HG02588 (cell line): ENCODE results near the gene ADGRL1.
"Not testable (repeated sequence)": the region's sequence is repeated elsewhere in the genome, so short reads cannot be mapped to it uniquely, and the experiment has no call there.

Experiments
- ATAC-seq: cut with Tn5 transposase; IDR thresholded peaks from one replicate; pipeline ENCODE4 v1.9.1; 2021; ENCODE audit warnings: mild to moderate bottlenecking, moderate library complexity; ENCODE audit not compliant: unreplicated experiment

ADGRL1 gene

DNA sequence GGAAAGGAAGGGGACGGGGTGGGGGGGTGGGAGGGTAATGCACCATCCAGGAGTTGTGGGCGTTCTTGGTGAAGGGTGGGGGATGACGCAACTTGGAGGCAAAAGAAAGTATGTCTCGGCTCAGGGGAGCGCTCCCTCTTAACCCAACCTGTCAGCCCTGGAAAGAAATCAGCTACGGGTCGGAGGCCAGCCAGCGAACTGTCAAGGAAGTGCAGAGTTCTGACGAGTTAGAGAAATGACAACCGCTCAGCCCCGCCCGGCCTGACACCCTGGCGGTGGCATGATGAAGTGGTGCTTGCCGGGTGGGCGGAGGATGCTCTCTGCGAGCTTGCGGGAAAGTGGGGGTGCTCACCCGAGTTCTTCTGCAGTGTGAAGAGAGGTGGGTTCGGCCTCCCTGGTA lies 15.4 kb upstream of the ADGRL1 start:
- ATAC-seq: not testable (repeated sequence)

DNA sequence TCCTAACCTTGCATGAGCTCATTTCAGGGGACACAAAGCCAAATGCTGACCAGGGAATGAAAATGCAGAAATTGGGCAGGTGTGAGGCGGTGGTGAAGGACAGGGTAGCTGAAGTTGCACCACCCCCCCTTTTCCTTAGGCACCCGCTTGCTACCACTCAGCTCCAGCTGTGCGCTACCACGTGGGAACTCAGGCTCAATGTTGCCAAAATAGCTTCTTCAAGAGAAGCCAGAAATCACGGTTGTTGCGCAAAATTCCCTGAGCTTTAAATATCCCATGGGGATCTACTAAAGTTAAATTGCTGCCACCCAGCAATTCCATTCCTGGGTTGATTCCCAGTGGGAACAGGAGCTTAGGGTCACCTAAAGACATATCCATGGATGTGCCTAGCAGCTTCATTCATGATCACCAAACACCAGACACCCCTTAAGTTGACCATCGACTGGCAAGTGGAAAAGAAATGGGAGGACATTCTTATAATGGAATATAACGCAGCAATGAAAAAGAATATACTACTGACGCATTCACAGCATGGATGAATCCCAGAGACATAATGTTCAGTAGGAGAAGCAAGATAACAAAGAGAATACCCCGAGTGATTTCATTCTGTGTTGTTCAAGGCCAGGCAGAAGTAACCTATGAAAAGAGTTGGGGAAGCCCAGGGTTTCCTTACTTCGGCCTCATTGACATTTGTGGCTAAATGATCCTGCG lies 12.8 kb upstream of the ADGRL1 start:
- ATAC-seq: no peak

DNA sequence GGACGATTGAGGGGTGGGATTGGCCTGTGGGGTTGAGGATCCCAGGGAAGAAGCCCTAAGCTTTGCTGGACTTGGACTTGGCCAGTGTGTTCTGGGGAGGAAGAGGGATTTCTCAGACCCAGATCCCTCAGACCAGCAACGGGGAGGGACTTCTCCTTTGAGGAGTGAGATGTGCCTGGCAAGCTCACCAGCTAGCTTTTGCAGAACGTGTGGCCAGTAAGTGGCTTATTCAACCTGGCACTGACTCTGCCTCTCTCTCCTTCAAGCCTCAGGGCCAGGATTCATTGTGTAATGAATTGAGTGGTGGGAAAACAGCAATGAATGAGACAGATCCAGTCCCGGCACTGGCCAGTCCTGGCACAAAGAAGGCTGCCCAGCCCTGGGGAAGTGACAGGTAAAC lies 11.9 kb upstream of the ADGRL1 start:
- ATAC-seq: not testable (repeated sequence)

DNA sequence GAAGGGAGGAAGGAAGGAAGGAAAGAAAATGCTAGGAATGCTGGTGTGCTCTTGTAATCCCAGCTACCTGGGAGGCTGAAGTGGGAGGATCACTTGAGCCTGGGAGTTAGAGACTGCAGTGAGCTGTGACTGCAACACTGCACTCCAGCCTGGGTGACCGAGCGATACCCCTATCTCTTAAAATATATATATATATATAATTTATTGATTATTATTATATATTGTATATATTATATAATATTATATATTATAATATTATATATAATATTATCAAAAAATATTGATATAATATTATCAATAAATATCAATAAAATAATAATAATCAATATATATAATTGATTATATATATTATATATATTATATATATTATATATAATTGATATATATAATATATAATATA lies 8.6 kb upstream of the ADGRL1 start:
- ATAC-seq: no peak

DNA sequence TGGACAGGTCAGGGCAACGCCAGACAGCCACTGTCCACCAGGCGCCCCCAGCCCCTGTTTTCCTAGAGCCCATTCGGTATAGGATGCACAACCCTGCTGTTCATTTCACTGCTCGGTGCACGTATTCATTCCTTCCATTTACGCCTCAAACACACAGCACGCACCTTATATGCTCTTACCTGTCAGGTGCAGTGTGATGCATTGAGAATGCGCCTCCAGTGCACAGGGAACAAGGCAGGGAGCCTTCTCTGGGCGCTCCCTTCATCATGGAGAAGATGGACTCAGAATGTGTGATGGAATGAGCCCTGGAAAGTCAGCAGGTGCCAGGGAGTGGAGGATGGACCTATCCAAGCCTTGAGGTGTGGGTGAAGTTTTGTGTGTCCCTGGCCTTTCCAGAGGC lies 4.2 kb upstream of the ADGRL1 start:
- not testable (repeated sequence) for ATAC-seq

DNA sequence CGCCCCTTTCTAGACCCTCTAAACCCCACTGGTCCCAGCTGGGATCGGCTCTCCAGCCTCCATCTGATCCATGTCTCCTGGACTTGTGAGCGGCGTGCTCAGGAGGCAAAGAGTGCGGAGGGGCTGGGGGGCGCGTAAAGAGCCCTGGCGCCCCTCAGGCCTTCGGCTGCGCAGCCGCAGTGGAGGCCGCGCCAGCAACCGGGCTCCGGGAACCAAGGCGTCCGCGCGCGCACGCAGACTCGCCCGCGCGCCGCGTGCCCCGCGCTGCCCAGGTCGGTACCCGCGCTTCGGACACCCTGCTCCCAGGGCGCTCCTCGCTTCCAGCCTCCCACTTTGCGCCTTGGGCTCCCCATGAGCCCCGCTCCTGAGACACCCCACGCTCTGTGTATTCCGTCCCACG lies 3.4 kb upstream of the ADGRL1 start:
- ATAC-seq: not testable (repeated sequence)

DNA sequence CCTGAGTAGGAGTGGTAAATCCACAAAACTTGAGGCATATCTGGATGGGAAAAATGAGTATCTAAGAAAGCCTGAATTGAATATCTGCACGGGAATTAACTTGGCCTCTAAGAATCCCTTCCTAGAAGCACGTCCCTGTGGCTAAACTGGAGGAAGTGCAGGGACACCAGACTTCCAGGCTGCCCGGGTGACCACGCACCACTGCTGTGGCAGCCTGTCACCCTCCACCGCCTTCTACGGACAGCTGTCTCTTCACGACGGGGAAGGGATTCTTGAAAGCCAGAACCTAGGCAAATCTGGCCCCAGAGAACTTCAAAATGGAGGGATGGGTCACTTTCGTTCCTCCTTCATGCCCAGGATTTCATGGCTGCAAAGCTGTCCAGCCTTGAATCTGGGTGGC lies 2.5 kb upstream of the ADGRL1 start:
- not testable (repeated sequence) for ATAC-seq

DNA sequence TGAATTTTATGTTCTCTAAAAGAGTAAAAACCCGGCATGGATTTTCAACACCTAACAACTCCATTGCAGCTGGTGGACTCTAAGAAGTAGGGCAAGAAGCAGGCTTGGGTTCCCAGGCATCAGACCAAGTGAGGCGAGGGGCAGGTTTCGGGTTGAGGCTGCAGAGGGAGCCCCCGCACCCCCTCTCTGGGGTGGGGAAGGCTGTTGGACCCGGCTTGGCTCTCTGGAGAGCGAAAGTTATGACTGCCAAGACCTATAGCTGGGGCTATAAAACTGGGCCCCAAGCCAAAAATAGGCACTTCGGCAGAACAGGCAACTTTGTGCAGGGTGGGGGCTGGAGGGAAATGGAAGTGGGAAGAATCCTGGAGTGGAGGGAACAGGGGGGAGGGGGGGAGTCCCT lies 1.8 kb upstream of the ADGRL1 start:
- not testable (repeated sequence) for ATAC-seq

DNA sequence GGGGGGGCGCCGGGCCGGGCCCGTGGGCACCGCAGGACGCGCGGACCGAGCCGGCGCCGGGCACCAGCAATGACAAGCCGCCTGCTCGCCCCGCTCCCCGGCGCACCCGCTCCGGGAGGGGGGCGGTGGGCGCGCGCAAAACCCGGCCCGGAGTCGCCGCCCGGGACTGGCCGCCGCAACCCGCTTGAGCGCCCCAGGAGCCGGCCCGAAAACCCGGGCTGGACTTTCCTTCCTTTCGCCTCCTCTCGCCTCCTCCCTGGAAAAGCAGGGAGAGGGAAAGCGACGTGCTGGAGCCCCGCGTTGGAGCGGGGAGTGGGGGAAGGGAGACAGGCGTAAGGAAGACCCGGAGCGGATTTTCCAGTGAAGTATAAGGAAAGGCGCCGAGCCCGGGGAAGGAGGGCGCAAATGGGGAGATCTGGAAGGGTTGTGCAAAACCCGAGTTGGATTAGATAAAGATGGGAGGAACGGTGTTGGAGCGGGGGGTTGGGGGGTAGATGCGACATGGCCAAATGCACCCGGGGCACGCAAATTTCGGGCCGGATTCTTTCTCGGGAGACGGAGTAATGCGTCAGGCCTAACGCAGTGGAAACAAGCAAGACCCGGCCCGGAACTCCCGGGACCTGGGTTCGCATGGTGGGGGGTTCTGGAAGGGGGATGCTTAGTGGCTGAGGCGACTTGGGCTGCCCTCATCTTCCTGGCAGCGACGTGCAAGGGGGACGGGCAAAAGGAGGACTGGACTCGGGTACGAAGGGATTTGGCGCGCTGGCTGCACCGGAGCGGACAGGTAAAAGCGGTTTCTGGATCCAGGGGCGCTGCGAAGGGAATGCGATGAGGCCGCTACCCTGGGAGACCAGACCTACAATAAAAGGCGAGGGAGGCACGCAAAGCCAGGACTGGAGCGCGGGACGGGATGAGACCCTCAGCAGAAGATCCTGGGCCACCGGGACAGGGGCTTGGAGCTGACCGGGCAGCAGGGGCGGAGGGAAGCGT lies 1.1 kb upstream of the ADGRL1 start:
- not testable (repeated sequence) for ATAC-seq

DNA sequence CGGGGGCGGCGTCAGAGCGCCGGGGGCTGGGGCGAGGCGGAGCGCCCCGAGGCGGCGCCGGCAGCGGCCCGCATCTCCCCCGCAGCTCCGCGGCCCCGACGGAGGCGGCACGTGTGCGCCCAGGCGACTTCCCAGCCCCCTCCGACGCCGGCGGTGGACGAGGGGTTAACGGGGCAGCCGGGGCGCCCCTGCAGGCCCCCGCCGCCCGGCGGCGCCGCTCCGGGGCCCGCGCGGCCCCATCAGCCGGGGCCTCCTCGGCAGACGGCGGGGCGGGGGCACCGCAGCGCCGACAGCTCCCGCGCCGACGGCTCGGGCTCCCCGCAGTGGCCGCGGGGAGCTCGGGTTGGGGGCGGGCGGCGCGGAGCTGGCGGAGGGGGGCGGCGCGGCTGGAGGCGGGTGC lies 339 bp upstream of the ADGRL1 start:
- ATAC-seq: not testable (repeated sequence)

DNA sequence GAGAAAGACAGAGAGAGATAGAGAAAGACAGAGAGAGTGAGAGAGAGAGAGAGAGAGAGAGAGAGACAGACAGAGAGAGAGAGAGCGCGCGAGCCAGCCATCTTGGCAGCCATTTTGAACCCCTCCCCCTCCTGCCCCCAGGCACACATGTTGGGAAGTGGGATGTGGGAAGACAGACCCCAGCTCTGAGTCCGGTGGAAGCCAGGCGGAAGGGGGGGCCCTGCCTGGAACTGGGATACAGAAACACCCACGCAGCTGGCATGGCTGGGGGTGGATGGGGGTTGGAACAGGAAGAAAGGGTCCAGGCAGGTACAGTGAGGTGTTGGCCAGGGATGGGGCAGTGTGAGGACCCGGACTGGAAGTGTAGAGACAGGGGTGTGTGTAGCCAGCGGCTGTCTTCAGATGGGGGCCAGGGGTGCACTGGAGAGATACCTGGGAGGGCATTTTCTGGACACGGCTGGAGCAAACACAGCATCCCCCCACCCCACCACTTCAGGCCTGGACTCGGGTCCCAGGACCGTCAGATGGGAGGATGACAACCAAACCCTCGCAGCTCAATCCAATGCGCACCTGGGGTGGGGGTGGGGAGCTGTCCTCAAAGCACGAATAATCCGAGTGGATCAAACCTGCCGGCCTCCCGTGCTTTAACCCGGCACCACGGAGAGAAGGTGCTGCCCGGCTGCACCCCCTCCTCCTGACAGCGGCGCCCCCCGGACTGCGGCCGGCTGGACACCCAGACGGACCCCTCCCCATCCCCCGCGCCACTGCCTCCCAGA lies 1.1 kb downstream of the ADGRL1 start:
- not testable (repeated sequence) for ATAC-seq

DNA sequence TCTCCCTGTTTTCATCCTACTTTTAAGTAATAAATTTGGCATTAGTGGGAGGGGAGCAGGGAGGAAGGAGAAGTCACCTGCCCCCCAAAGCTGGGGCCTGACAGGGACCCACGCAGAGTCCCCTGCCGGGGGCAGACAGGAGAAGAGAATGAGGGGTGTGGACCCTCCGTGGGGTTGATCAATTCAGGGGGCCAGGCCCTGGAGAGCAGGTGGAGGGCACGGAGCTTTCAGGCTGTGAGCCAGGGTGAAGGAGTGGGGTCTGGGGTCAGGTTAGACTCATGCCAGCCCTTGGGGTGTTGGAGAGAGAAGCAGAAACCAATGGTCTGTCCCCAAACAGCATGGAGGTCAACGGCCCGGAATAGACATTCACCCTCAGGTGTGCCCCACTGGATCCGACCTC lies 1.8 kb downstream of the ADGRL1 start:
- ATAC-seq: not testable (repeated sequence)

DNA sequence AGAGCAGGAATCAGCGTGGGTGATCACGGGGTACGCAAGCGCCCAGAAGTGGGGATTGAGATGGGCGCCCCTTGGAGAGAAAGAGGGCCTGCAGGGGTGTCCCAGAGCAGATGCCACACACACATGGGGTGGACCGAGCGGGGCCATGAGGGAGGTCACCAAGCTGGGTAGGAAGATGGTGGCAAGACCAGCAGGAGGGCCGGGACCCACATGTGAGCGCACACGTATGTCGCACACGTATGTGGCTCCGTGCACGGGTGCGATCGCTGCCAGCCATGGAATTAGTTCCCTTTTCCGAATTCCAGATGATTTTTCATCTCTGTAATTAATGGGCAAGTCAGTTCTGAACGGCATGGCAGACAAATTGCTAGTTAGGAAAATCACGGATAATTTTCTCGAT lies 2.2 kb downstream of the ADGRL1 start:
- ATAC-seq: not testable (repeated sequence)

DNA sequence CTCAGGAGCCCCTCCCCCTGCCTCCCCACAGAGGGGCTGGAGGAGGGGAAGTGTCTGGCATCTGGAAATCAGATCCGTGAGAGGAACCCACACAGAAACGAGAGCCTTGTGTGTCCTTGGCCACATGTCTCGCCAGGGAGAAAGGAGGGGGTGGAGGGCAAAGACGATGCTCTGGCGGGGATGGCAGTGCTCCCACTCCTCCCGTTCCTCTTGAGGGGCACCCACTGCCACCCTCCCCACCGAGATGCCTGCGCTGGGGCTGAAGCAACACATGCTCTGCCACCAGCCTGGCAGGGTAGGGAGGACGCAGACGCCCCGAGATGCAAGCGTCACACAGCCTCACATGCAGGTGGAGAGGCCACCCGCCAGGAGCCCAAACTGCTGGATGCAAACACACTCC lies 2.8 kb downstream of the ADGRL1 start:
- ATAC-seq: no peak

DNA sequence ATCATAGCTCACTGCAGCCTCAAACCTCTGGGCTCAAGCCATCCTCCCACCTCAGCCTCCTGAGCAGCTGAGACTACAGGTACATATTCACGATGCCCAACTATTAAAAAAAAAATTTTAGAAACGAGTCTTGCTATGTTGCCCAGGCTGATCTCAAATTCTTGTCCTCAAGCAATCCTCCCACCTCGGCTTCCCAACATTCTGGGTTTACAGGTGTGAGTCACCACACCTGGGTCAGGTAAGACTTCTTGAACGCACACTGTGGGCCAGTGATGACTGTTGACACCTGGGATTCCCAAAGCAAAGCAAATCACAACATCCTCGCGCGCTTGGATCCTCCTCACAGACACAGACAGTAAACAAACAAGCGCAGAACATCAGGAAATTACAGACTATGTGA lies 4.5 kb downstream of the ADGRL1 start:
- ATAC-seq: not testable (repeated sequence)

DNA sequence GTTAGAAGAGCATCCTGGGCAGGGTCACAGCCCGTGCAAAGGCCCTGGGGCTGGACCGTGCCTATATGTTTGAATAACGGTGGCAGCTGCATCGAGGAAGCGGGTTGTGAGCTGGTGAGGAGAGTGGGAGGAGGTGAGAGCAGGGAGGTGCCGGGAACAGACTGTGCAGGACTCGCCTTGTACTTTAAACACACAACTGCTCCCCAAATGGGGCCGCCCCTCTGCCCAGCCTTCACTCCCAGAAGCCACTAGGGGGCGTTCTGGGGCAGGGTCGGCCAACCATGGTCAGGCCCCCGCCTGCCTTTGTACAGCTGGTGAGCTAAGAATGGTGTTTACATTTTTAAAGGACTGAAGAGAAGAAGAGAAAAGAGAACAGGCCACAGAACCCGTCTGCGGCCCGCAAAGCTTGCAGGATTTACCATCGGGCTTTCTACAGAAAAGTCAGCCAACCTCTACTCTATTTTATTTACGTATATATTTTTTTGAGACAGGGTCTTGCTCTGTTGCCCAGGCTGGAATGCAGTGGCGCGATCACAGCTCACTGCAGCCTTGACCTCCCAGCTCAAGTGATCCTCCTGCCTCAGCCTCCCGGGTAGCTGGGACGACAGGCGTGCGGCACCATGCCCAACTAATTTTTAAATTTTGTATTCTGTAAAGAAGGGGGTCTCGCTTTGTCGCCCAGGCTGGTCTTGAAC lies 5.7 kb downstream of the ADGRL1 start:
- not testable (repeated sequence) for ATAC-seq

DNA sequence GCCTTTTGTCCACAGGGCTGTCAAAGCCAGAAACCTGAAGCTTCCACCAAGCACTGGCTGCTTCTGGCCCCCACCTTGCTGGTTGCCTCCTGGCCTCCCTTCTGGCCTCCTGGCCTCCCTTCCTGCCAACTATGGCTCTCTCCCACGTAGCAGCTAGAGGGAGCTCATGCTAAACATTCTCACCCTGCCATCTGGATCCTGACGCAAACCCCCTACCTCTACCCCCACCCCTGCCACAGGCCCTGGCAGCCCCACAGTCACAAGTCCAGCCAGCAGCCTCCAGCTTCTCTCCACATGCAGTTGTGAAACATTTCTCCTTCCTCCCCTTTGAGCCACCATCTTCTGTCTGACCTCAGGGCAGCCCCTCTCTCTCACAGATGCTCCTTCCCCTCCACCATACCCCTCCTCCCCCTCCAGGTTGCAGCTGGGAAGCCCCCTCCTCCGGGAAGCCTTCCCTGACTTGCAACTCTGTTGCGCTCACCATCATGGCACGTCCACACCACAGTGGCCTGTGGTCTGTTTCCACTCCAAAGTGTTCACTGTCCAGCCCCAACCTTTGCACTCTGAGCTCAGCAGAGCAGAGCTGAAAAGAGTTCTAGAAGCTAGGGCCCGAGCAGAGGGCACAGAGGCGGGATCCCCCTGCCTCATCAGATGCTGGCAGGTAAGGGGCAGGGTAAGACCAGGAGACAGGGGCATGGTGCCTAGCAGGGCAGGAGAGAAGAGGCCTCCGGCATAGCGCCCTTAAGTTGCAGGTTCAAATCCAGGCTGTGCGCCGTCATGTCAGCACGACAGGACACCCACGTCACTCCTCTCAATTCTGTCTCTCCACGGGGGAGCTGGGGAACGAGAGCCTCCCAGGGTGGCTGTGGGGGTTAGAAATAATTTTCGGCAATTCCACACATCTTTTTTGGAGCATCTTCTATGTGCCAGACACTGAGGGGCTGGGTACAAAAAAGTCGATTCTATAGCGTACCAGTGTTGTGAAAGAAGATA lies 7.3 kb downstream of the ADGRL1 start:
- ATAC-seq: no peak

DNA sequence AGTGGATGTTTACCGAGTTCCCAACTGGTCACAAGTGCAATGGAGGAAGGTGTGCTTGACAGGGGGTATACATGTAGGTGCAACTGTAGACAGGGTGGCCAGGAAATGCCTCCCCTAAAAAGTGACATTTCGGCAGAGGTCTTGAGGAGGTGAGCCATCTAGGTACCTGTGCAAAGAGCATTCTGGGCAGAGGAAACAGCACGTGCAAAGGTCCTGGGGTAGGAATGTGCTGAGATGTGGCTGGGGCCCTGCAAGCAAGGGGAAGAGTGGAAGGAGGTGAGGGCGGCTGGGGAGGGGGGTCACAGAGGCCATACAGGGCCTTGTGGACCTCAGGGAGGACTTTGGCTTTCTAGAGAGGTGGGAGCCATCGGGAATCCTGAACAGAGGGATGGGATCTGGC lies 8.1 kb downstream of the ADGRL1 start:
- no peak for ATAC-seq

DNA sequence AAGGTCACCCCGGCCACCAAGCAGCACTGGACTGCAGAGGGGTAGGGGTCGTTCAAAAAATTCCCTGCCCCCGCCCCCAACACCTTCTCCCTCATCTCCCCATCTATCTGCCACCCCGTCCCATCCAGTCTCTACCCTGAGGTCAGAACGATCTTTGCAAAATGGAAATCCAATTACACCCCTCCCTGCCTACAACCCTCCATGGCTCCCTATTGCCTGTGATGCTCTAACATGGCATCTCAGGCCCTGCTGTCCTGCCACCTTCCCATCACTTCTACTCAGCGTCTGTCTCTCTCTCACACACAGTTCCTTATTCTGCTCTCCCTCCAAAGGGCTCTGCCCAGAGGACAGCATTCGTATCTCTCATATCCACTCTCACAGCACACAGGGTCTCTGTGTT lies 8.7 kb downstream of the ADGRL1 start:
- ATAC-seq: not testable (repeated sequence)
